ENCODE data around the gene KCNJ3.

DNA sequence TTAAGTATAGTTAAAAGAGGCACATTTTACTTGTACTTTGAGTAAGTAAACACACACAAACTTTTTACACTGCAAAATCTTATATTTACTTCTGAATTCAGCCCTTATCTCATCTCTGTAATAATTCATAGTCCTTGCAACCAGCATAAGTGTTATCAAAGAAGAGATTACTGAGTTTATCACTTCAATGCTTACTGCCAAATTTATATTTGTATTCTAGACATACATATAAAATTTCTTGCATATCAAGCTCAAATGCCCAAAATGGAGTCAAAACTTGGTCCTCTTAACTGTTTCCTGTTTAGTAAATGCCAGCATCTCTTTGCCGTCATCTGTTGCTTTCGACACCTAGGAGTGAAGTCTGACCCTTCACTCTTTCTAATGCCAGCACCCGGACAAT is 21.1 kb upstream of the KCNJ3 start:
- no peak for TF ChIP-seq MEIS1 (CRISPR knock-in tag; IDR thresholded peaks at IDR 0.05; ENCODE audit: borderline replicate concordance)
- TF ChIP-seq ZNF530 (tag by site-specific recombination; IDR thresholded peaks at IDR 0.05; ENCODE audit: low read depth) = no peak
- TF ChIP-seq, protein P1, sequence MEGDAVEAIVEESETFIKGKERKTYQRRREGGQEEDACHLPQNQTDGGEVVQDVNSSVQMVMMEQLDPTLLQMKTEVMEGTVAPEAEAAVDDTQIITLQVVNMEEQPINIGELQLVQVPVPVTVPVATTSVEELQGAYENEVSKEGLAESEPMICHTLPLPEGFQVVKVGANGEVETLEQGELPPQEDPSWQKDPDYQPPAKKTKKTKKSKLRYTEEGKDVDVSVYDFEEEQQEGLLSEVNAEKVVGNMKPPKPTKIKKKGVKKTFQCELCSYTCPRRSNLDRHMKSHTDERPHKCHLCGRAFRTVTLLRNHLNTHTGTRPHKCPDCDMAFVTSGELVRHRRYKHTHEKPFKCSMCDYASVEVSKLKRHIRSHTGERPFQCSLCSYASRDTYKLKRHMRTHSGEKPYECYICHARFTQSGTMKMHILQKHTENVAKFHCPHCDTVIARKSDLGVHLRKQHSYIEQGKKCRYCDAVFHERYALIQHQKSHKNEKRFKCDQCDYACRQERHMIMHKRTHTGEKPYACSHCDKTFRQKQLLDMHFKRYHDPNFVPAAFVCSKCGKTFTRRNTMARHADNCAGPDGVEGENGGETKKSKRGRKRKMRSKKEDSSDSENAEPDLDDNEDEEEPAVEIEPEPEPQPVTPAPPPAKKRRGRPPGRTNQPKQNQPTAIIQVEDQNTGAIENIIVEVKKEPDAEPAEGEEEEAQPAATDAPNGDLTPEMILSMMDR (tag by site-specific recombination; IDR thresholded peaks at IDR 0.05) = no peak
- no peak for TF ChIP-seq ZNF274 (IDR thresholded peaks at IDR 0.05; ENCODE audit: low read length)
- no peak for TF ChIP-seq ZNF274 (tag by site-specific recombination; IDR thresholded peaks at IDR 0.05; ENCODE audit: borderline replicate concordance)
- TF ChIP-seq ZSCAN23 (tag by site-specific recombination; IDR thresholded peaks at IDR 0.05) = no peak
- TF ChIP-seq ZNF155 (tag by site-specific recombination; IDR thresholded peaks at IDR 0.05) = no peak
- TF ChIP-seq ZFP3 (tag by site-specific recombination; IDR thresholded peaks at IDR 0.05; ENCODE audit: low read depth) = no peak
- no peak for TF ChIP-seq ZBTB8A (tag by site-specific recombination; IDR thresholded peaks at IDR 0.05)
- no peak for TF ChIP-seq OSR2 (tag by site-specific recombination; IDR thresholded peaks at IDR 0.05)
- TF ChIP-seq ZNF138 (tag by site-specific recombination; IDR thresholded peaks at IDR 0.05; ENCODE audit: borderline replicate concordance) = no peak
- TF ChIP-seq ZNF214 (tag by site-specific recombination; IDR thresholded peaks at IDR 0.05; ENCODE audit: borderline replicate concordance) = no peak
- TF ChIP-seq, protein P2, sequence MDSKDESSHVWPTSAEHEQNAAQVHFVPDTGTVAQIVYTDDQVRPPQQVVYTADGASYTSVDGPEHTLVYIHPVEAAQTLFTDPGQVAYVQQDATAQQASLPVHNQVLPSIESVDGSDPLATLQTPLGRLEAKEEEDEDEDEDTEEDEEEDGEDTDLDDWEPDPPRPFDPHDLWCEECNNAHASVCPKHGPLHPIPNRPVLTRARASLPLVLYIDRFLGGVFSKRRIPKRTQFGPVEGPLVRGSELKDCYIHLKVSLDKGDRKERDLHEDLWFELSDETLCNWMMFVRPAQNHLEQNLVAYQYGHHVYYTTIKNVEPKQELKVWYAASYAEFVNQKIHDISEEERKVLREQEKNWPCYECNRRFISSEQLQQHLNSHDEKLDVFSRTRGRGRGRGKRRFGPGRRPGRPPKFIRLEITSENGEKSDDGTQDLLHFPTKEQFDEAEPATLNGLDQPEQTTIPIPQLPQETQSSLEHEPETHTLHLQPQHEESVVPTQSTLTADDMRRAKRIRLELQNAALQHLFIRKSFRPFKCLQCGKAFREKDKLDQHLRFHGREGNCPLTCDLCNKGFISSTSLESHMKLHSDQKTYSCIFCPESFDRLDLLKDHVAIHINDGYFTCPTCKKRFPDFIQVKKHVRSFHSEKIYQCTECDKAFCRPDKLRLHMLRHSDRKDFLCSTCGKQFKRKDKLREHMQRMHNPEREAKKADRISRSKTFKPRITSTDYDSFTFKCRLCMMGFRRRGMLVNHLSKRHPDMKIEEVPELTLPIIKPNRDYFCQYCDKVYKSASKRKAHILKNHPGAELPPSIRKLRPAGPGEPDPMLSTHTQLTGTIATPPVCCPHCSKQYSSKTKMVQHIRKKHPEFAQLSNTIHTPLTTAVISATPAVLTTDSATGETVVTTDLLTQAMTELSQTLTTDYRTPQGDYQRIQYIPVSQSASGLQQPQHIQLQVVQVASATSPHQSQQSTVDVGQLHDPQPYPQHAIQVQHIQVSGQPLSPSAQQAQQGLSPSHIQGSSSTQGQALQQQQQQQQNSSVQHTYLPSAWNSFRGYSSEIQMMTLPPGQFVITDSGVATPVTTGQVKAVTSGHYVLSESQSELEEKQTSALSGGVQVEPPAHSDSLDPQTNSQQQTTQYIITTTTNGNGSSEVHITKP (tag by site-specific recombination; IDR thresholded peaks at IDR 0.05) = no peak

All from HEK293 (cell line).